PC-3 (cell line): ENCODE data around the gene SNX9. TPM values are rescaled to one million over a fixed set of nuclear protein-coding genes. Genes with fewer than 3 reads are reported as not detected.

Experiments
- ATAC-seq: fragments of 200-7000 bp; cut with Tn5 transposase; 2 replicates; pipeline ENCODE4 v1.9.1; 2020; ENCODE audit warnings: mild to moderate bottlenecking, moderate library complexity
- BruUV-seq: library from RNA; stranded (reverse); fragments of 400-500 nt; replicated peaks from 2 replicates; lab custom pipeline; 2021; lab: Mats Ljungman, UMichigan
- CTCF ChIA-PET: fragments of 300-600 bp; sonication (Branson Sonifier 250); formaldehyde crosslinking; loops from one replicate; lab custom pipeline; 2022; ENCODE audit warnings: antibody characterized with exemption; lab: Charles Lee
- POLR2A ChIA-PET: fragments of 300-600 bp; sonication (Branson Sonifier 250); formaldehyde crosslinking; loops from one replicate; lab custom pipeline; 2022; ENCODE audit warnings: antibody characterized with exemption; ENCODE audit not compliant: unreplicated experiment; lab: Charles Lee
- DNase-seq: peaks from one replicate; pipeline ENCODE4 v3.0.0-alpha.2; 2015
- H2AFZ ChIP-seq: fragments of 300-600 bp; sonication (generic); 2 replicates; pipeline ENCODE4 v1.6.0; 2016; ENCODE audit warnings: antibody characterized with exemption, low read length
- H3F3A ChIP-seq: fragments of 300-600 bp; sonication (generic); one replicate; pipeline ENCODE4 v1.6.0; 2017; ENCODE audit warnings: antibody characterized with exemption, low read length, control low read depth, mild to moderate bottlenecking; ENCODE audit not compliant: unreplicated experiment
- H3K27ac ChIP-seq: fragments of 300-600 bp; sonication (generic); 2 replicates; pipeline ENCODE4 v1.5.1; 2016; ENCODE audit warnings: mild to moderate bottlenecking, low read length
- H3K27me3 ChIP-seq: fragments of 300-600 bp; sonication (generic); 2 replicates; pipeline ENCODE4 v1.6.1; 2016; ENCODE audit warnings: low read length, mixed read lengths
- H3K36me3 ChIP-seq: fragments of 300-600 bp; sonication (generic); 2 replicates; pipeline ENCODE4 v1.6.1; 2016; ENCODE audit warnings: low read depth, mixed run types, low read length, mixed read lengths
- H3K4me1 ChIP-seq: fragments of 300-600 bp; sonication (generic); 2 replicates; pipeline ENCODE4 v1.5.1; 2016; ENCODE audit warnings: low read length; ENCODE audit not compliant: insufficient read depth
- H3K4me2 ChIP-seq: fragments of 300-600 bp; sonication (generic); 2 replicates; pipeline ENCODE4 v1.6.0; 2016; ENCODE audit warnings: low read length
- H3K4me3 ChIP-seq: fragments of 300-600 bp; sonication (generic); 2 replicates; pipeline ENCODE4 v1.5.1; 2016; ENCODE audit warnings: mild to moderate bottlenecking, low read length, mixed read lengths
- H3K79me2 ChIP-seq: fragments of 300-600 bp; sonication (generic); 2 replicates; pipeline ENCODE4 v1.6.1; 2017; ENCODE audit warnings: low read length, mixed read lengths
- H3K9ac ChIP-seq: fragments of 300-600 bp; sonication (generic); 2 replicates; pipeline ENCODE4 v1.6.0; 2016; ENCODE audit warnings: mild to moderate bottlenecking, low read length
- H3K9me2 ChIP-seq: fragments of 300-600 bp; sonication (generic); replicated peaks from 2 replicates; pipeline ENCODE4 v1.6.1; 2016; ENCODE audit warnings: mixed run types, low read length, mixed read lengths
- H3K9me3 ChIP-seq: fragments of 300-600 bp; sonication (generic); 2 replicates; pipeline ENCODE4 v1.6.1; 2016; ENCODE audit warnings: low read length, mixed read lengths
- H4K20me1 ChIP-seq: fragments of 300-600 bp; sonication (generic); 2 replicates; pipeline ENCODE4 v1.6.1; 2016; ENCODE audit warnings: low read length, mixed read lengths
- CTCF ChIP-seq: fragments of 300-600 bp; sonication (generic); conservative IDR thresholded peaks from 2 replicates; pipeline ENCODE4 v1.5.1; 2017; ENCODE audit warnings: antibody characterized with exemption, low read depth, mild to moderate bottlenecking, low read length
- EZH2 ChIP-seq: fragments of 300-600 bp; sonication (generic); IDR thresholded peaks from one replicate; pipeline ENCODE4 v1.6.1; 2017; ENCODE audit warnings: antibody characterized with exemption, mild to moderate bottlenecking, low read length; ENCODE audit not compliant: unreplicated experiment
- EZH2phosphoT487 ChIP-seq: fragments of 300-600 bp; sonication (generic); IDR thresholded peaks from 2 replicates; pipeline ENCODE4 v1.6.1; 2018; ENCODE audit warnings: mild to moderate bottlenecking, antibody characterized with exemption, low read length, borderline replicate concordance
- intact Hi-C: fragments of 100-400 bp; cut with micrococcal nuclease; formaldehyde crosslinking; loops from 2 replicates; pipeline ENCODE4 v1.9.0; 2023
- total RNA-seq: library from RNA; depleted of rRNA; stranded (reverse); fragments of >200 nt; gene quantifications from 2 replicates; pipeline ENCODE4 v1.2.3, GENCODE V29; 2014

The SNX9 gene
- total RNA-seq, 1 experiment from 2014 or later = 18.0 TPM

- Histone ChIP-seq H3F3A (peaks cover 1% of the 10 kb centered on the region), H3K4me2 (peak overlapping the region; percentile 82), H3K4me1 (peaks cover 38% of the 10 kb centered on the region), H3K27ac (peak overlapping the region; percentile 87), H3K36me3 (no peaks in the 10 kb centered on the region; the same call in 1 of the 2 replicates), H3K9me3 (no peaks in the 10 kb centered on the region), H4K20me1 (peaks cover 25% of the 10 kb centered on the region), H3K9ac (no peak overlapping the region), H3K4me3 (peak overlapping the region; percentile 56; the same call in 1 of the 2 replicates), H2AFZ (no peak overlapping the region), H3K27me3 (no peaks in the 10 kb centered on the region), H3K9me2 (no peaks in the 10 kb centered on the region), H3K79me2 (peaks cover 96% of the 10 kb centered on the region)
- TF ChIP-seq EZH2phosphoT487 (no peak), CTCF (no peak), EZH2 (no peak)
- CTCF ChIA-PET = no interaction called here
- POLR2A ChIA-PET = no interaction called here
- DNase-seq (no peak), ATAC-seq (no peak)
- intact Hi-C loops = no loop called here
- no TSS peak for BruUV-seq
These were observed 167.4 kb downstream of the SNX9 start for GRCh38 chr6:157990321-157991066.

- Histone ChIP-seq H3K36me3 (no peaks in the 10 kb centered on the region; the same call in 1 of the 2 replicates), H3K27me3 (no peaks in the 10 kb centered on the region), H3K4me1 (peaks cover 34% of the 10 kb centered on the region), H3K9ac (no peak overlapping the region), H3K4me3 (no peak overlapping the region), H3K4me2 (no peak overlapping the region), H4K20me1 (peaks cover 25% of the 10 kb centered on the region), H3K9me3 (no peaks in the 10 kb centered on the region), H3K79me2 (peaks cover 96% of the 10 kb centered on the region), H3K27ac (no peak overlapping the region), H3K9me2 (no peaks in the 10 kb centered on the region), H2AFZ (no peak overlapping the region), H3F3A (no peaks in the 10 kb centered on the region)
- no TSS peak for BruUV-seq
- ChIA-PET CTCF (no interaction called here), POLR2A (no interaction called here)
- no peak for TF ChIP-seq EZH2
- TF ChIP-seq EZH2phosphoT487 = no peak
- TF ChIP-seq CTCF = no peak
- DNase-seq (no peak), ATAC-seq (no peak)
- intact Hi-C loops = no loop called here
These were observed 168.0 kb downstream of the SNX9 start for GRCh38 chr6:157991067-157991432.

GRCh38 chr6:157993076-157993475, 170.0 kb downstream of the SNX9 start:
- ChIA-PET POLR2A (no interaction called here), CTCF (interaction anchor here (0.6 kb wide), 1 partner anchor 38 kb away, joined by 5 read pairs; no protein-coding TSS in a partner anchor)
- Histone ChIP-seq H4K20me1 (peaks cover 24% of the 10 kb centered on the region), H3F3A (no peaks in the 10 kb centered on the region), H3K27ac (no peak overlapping the region), H3K36me3 (no peaks in the 10 kb centered on the region; the same call in 1 of the 2 replicates), H3K4me2 (no peak overlapping the region), H3K4me3 (no peak overlapping the region), H3K9me3 (no peaks in the 10 kb centered on the region), H2AFZ (no peak overlapping the region), H3K9me2 (no peaks in the 10 kb centered on the region), H3K27me3 (no peaks in the 10 kb centered on the region), H3K9ac (no peak overlapping the region), H3K79me2 (peaks cover 93% of the 10 kb centered on the region), H3K4me1 (peaks cover 26% of the 10 kb centered on the region)
- intact Hi-C loops = no loop called here
- BruUV-seq = no TSS peak
- ATAC-seq (no peak), DNase-seq (no peak)
- TF ChIP-seq EZH2 (no peak), EZH2phosphoT487 (no peak), CTCF (no peak)
